ENCODE measurements around the gene STOX2.

The STOX2 gene

GRCh38 chr4:183986971-183987946 lies 82.2 kb downstream of the STOX2 start:
- DNase-seq (ENCODE audit: low read depth): peak; percentile 64

GRCh38 chr4:183987987-183988392 lies 82.9 kb downstream of the STOX2 start:
- peak; percentile 71 for DNase-seq (ENCODE audit: low read depth)

- no peak for DNase-seq (ENCODE audit: low read depth)
These were observed 83.8 kb downstream of the STOX2 start for GRCh38 chr4:183988874-183989273.

- DNase-seq (ENCODE audit: low read depth): no peak
These were observed 84.4 kb downstream of the STOX2 start for GRCh38 chr4:183989461-183989860.

GRCh38 chr4:183989931-183990330 lies 84.8 kb downstream of the STOX2 start:
- DNase-seq (ENCODE audit: low read depth): no peak

- no peak for DNase-seq (ENCODE audit: low read depth)
These were observed 88.6 kb downstream of the STOX2 start for GRCh38 chr4:183993676-183994075.

- no peak for DNase-seq (ENCODE audit: low read depth)
These were observed 90.5 kb downstream of the STOX2 start for GRCh38 chr4:183995570-183995969.

GRCh38 chr4:183996868-183997267 lies 91.8 kb downstream of the STOX2 start:
- DNase-seq (ENCODE audit: low read depth): no peak

GRCh38 chr4:183999435-183999834 lies 94.3 kb downstream of the STOX2 start:
- no peak for DNase-seq (ENCODE audit: low read depth)

- DNase-seq (ENCODE audit: low read depth): no peak
These were observed 95.6 kb downstream of the STOX2 start for GRCh38 chr4:184000457-184001396.

GRCh38 chr4:184003433-184003832 lies 98.3 kb downstream of the STOX2 start:
- DNase-seq (ENCODE audit: low read depth): no peak

GRCh38 chr4:184007891-184008290 lies 102.8 kb downstream of the STOX2 start:
- no peak for DNase-seq (ENCODE audit: low read depth)

- no peak for DNase-seq (ENCODE audit: low read depth)
These were observed 105.6 kb downstream of the STOX2 start for GRCh38 chr4:184010696-184011095.

- DNase-seq (ENCODE audit: low read depth): no peak
These were observed 106.8 kb downstream of the STOX2 start for GRCh38 chr4:184011826-184012380.

- no peak for DNase-seq (ENCODE audit: low read depth)
These were observed 107.8 kb downstream of the STOX2 start for GRCh38 chr4:184012937-184013336.

GRCh38 chr4:184014301-184014700 lies 109.2 kb downstream of the STOX2 start:
- DNase-seq (ENCODE audit: low read depth): no peak

GRCh38 chr4:184016759-184017668 lies 111.9 kb downstream of the STOX2 start:
- DNase-seq (ENCODE audit: low read depth): no peak

- DNase-seq (ENCODE audit: low read depth): no peak
These were observed 114.0 kb downstream of the STOX2 start for GRCh38 chr4:184019076-184019475.

- no peak for DNase-seq (ENCODE audit: low read depth)
These were observed 114.8 kb downstream of the STOX2 start for GRCh38 chr4:184019667-184020623.

- DNase-seq (ENCODE audit: low read depth): no peak
These were observed 116.3 kb downstream of the STOX2 start for GRCh38 chr4:184021389-184021788.

Data from EH (cell line).